ENCODE data around the gene CYP27C1. TPM values are rescaled to one million over a fixed set of nuclear protein-coding genes. Genes with fewer than 3 reads are reported as not detected.
"Not testable (repeated sequence)": the region's sequence is repeated elsewhere in the genome, so short reads cannot be mapped to it uniquely, and the experiment has no call there.

CYP27C1 gene
- polyA plus RNA-seq, 6 donors from 2014 or later: not detected

DNA sequence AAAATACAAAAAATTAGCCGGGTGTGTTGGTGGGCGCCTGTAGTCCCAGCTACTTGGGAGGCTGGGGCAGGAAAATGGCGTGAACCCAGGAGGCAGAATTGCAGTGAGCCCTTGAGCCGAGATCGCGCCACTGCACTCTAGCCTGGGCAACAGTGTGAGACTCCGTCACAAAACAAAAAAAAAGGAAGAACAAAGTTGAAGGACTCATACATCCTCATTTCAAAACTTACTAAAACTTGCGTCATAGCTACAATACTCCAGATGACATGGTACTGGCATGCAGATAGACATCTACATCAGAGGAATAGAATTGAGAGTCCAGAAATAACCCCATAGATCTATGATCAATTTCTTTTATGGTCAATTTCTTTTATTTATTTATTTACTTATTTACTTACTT lies 13.6 kb upstream of the CYP27C1 start:
- H3K9me3 Mint-ChIP-seq: peaks cover 7 to 24% (median 16%) of the 10 kb centered on the region in 7 donors
- H3K36me3 Mint-ChIP-seq: peaks cover 12 to 16% of the 10 kb centered on the region in 2 donors
- no peak overlapping the region for H3K27ac Mint-ChIP-seq
- ATAC-seq (ENCODE audit: low read depth in 2 of 2) (no peak), DNase-seq (no peak)
- H3K4me1 Mint-ChIP-seq: no peaks in the 10 kb centered on the region
- H3K4me3 Mint-ChIP-seq: no peak overlapping the region
- H3K27me3 Mint-ChIP-seq: peaks cover 0 to 12% (median 7%) of the 10 kb centered on the region in 3 donors

DNA sequence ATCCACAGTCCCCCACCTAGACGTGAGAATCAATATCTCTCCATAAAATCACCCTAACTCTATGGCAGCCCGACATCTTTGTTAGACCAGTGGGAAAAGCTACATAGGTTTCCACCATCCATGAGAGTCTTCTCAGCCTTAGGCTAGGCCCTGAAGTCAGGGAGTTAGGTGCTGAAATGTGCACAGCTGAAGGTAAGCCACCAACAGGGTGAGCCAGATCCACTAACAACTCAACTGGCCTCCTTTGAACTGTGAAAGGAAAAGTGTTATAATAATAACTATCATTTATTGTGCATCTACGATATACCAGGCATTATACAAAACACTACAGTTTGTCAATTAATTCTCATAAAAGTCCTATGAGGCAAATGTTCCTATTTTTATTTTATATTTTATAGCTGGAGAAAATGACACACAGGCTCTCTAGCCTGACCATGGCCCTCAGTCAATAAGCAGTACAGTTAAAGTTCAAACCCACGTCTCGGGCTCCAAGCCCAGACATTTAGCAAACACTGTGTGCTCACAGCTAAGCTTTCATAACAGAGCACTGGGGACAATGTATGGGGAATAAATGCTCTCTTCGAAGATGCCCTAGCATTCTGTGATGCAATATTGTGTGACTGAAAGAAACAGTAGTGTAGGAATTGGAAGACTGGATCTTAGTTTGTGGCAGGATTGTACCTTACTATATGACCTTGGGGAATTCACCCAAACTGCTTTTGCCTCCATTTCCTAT lies 11.2 kb upstream of the CYP27C1 start:
- peak overlapping the region in 2 of 6 donors; percentile 66 to 76 for H3K27ac Mint-ChIP-seq
- no peak overlapping the region for H3K4me3 Mint-ChIP-seq
- peaks cover 10 to 24% (median 18%) of the 10 kb centered on the region in 3 donors for H3K27me3 Mint-ChIP-seq
- H3K36me3 Mint-ChIP-seq: peaks cover 7 to 12% of the 10 kb centered on the region in 2 donors
- H3K9me3 Mint-ChIP-seq: peaks cover 3 to 23% (median 19%) of the 10 kb centered on the region in 7 donors
- DNase-seq (no peak), ATAC-seq (ENCODE audit: low read depth in 2 of 2) (no peak)
- H3K4me1 Mint-ChIP-seq: no peaks in the 10 kb centered on the region

DNA sequence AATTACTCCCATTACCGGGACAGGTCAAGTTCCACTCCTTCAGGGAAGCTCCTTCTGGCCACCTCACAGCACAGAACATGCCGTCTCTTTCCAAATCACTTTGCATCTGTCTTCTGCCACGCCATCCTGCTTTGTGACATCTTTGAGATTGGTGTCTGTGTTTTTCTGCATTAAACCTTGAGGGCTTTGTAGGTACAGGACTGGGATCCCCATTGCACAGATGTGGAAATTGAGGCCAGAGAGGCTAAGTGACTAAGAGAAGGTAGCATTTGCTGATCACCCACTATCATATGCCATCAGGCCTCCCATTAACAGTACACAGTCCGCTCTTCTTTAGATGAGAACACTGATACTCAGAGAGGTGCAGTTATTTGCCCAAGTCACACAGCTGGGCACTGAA lies 9.5 kb upstream of the CYP27C1 start:
- no peak overlapping the region for H3K4me3 Mint-ChIP-seq
- ATAC-seq (ENCODE audit: low read depth in 2 of 2) (no peak), DNase-seq (no peak)
- H3K36me3 Mint-ChIP-seq: peaks cover 12 to 14% of the 10 kb centered on the region in 2 donors
- no peaks in the 10 kb centered on the region for H3K4me1 Mint-ChIP-seq
- H3K27me3 Mint-ChIP-seq: peaks cover 27 to 41% (median 28%) of the 10 kb centered on the region in 3 donors
- H3K9me3 Mint-ChIP-seq: peaks cover 2 to 23% (median 18%) of the 10 kb centered on the region in 7 donors
- H3K27ac Mint-ChIP-seq: no peak overlapping the region

DNA sequence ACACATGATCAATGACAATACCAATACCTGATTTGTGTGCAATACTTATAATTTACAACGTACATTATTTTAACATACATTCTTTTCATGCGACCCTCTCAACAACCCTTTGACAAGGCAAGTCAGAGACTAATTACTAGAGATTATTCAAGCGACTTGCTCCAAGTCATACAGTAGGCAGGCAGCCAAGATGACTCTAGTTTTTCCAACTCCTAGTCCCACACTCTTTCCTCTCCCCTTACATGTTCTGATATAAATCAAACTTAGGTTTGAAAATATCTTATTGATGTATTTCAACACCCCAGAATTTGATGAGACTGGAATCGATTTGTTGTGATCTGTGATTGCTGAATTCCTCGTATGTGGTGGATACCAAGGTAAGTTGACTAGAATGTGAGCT lies 8.0 kb upstream of the CYP27C1 start:
- Mint-ChIP-seq H3K27me3 (peaks cover 39 to 54% (median 39%) of the 10 kb centered on the region in 3 donors), H3K27ac (no peak overlapping the region), H3K4me3 (no peak overlapping the region), H3K9me3 (peaks cover 2 to 23% (median 18%) of the 10 kb centered on the region in 7 donors), H3K4me1 (no peaks in the 10 kb centered on the region), H3K36me3 (peaks cover 8 to 14% of the 10 kb centered on the region in 2 donors)
- ATAC-seq (ENCODE audit: low read depth in 2 of 2) (no peak), DNase-seq (no peak)

DNA sequence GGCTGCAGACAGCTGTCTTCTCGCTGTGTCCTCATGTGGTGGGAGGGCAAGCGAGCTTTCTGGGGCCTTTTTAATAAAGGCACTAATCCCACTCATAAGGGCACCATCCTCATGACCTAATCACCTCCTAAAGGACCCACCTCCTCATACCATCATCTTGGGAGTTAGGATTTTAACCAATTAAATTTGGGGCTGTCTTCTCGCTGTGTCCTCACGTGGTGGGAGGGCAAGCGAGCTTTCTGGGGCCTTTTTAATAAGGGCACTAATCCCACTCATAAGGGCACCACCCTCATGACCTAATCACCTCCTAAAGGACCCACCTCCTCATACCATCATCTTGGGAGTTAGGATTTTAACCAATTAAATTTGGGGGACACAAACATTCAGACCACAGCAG lies 7.2 kb upstream of the CYP27C1 start:
- ATAC-seq (ENCODE audit: low read depth in 2 of 2); H3K4me1 Mint-ChIP-seq; DNase-seq; H3K27ac Mint-ChIP-seq; H3K4me3 Mint-ChIP-seq: not testable (repeated sequence)
- H3K27me3 Mint-ChIP-seq: peaks cover 42 to 58% (median 42%) of the 10 kb centered on the region in 3 donors
- H3K9me3 Mint-ChIP-seq: peaks cover 2 to 23% (median 18%) of the 10 kb centered on the region in 7 donors
- peaks cover 8 to 14% of the 10 kb centered on the region in 2 donors for H3K36me3 Mint-ChIP-seq

DNA sequence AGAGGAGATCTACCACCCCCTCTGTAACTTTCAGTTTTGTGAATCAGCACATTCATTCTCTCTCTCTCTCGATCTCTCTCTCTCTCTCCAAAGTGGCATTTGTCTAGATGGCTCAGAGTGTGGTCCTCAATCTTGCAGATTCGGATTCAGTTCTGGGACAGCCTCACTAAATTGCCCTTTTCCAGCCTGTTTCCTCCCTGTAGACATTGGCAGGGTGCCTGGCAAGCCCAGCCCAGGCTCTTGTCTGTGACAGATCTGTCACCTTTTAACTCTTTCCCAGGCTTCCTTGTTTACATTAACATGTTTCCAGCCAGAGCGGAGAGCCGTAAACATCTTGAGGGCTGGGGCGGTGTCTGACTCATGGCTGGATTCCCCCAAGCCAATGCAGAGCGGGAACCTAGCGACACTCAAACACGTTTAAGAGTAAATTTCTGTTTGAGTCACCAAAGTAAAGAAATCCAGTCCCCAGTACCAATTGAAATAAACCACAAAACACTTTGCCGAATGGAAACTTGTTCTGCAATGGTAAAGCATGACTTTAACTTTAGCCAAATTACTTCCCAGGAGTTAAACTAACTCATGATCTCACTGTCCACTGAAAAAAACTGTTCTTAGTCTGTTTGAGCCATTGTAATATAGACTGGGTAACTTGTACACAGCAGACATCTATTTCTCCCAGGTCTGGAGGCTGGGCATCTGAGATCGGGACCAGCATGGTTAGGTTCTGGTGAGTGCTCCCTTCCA lies 6.6 kb upstream of the CYP27C1 start:
- H3K36me3 Mint-ChIP-seq: peaks cover 8 to 14% of the 10 kb centered on the region in 2 donors
- ATAC-seq (ENCODE audit: low read depth in 2 of 2) (no peak), DNase-seq (no peak)
- peaks cover 42 to 58% (median 42%) of the 10 kb centered on the region in 3 donors for H3K27me3 Mint-ChIP-seq
- peak overlapping the region in 1 of 8 donors; percentile 35 for H3K4me3 Mint-ChIP-seq
- H3K4me1 Mint-ChIP-seq: no peaks in the 10 kb centered on the region
- H3K9me3 Mint-ChIP-seq: peaks cover 2 to 23% (median 18%) of the 10 kb centered on the region in 7 donors
- no peak overlapping the region for H3K27ac Mint-ChIP-seq

DNA sequence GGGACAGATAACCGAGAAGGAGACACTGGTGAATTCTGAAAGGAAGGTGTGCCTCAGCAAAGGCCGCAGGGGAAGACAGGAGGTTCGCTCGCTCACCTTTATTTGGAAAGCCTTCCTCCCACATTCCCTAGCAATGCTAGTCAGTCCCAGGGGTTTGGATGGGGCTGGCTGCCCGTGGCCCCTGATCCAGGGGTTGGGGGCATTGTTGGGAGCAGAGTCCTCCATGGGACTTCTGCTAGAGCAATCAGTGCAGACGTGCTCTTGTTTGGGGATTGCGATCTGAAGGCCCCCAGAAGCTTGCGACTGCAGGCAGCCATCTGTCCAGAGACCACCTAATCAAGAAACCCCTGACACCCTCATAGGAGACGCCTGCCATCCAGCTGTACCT lies 6.0 kb upstream of the CYP27C1 start:
- no peaks in the 10 kb centered on the region for H3K4me1 Mint-ChIP-seq
- peaks cover 42 to 58% (median 42%) of the 10 kb centered on the region in 3 donors for H3K27me3 Mint-ChIP-seq
- no peak for ATAC-seq (ENCODE audit: low read depth in 2 of 2)
- no peak overlapping the region for H3K27ac Mint-ChIP-seq
- H3K9me3 Mint-ChIP-seq: peaks cover 2 to 23% (median 18%) of the 10 kb centered on the region in 7 donors
- no peak for DNase-seq
- H3K4me3 Mint-ChIP-seq: peak overlapping the region in 1 of 8 donors; percentile 35
- peaks cover 8 to 14% of the 10 kb centered on the region in 2 donors for H3K36me3 Mint-ChIP-seq

DNA sequence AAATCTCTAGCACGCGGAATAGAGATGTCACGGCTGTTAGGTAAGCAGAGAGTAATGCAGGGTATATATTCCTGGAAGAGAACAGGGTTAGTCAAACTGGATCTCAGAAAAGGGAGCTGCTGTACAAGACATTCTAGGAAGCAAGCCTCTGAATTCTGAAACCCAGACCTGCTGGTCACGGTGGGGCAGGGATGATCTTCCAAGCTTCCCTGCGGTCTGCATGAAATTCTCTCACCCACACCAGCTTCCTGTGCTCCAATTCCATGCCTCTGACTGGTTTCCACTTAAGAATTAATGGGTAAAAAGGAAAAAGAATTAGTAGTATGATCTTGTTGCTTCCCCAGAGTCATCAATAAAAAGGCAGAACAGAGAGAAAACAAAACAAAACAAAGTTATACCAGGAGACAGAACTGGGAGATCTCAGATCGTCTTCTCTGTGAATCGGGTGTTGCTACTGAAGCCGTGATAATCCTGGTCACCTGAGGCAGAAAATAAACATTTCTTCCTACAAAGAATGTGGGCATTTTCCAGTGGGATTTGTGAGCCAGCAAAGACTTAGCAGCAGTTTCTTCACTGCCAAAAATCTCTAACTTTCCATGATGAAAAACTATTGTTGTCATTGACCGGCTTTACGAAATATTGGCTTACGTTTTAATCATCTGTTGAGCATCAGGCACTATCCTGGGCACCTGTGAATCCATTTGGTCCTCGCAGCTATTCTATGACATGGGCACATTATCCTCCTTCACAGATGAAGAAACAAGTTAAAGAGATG lies 5.3 kb upstream of the CYP27C1 start:
- no peak overlapping the region for H3K27ac Mint-ChIP-seq
- no peak for ATAC-seq (ENCODE audit: low read depth in 2 of 2)
- peaks cover 6 to 7% (median 6%) of the 10 kb centered on the region in 3 donors for H3K4me1 Mint-ChIP-seq
- no peak for DNase-seq
- no peak overlapping the region for H3K4me3 Mint-ChIP-seq
- peaks cover 48 to 65% (median 49%) of the 10 kb centered on the region in 3 donors for H3K27me3 Mint-ChIP-seq
- H3K9me3 Mint-ChIP-seq: peaks cover 2 to 23% (median 18%) of the 10 kb centered on the region in 7 donors
- H3K36me3 Mint-ChIP-seq: peaks cover 8 to 20% of the 10 kb centered on the region in 2 donors

DNA sequence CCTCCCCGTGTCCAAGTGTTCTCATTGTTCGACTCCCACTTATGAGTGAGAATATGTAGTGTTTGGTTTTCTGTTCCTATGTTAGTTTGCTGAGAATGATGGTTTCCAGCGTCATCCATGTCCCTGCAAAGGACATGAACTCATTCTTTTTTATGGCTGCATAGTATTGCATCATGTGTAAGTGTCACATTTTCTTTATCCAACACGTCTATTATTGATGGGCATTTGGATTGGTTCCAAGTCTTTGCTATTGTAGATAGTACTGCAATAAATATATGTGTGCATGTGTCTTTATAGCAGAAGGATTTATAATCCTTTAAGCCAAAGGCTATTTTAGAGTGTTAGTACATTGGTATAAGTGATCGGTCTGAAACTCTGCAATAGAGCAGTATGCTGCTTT lies 4.0 kb upstream of the CYP27C1 start:
- not testable (repeated sequence) for DNase-seq; H3K4me3 Mint-ChIP-seq; ATAC-seq (ENCODE audit: low read depth in 2 of 2); H3K27ac Mint-ChIP-seq
- Mint-ChIP-seq H3K27me3 (peaks cover 46 to 59% (median 57%) of the 10 kb centered on the region in 3 donors), H3K36me3 (peaks cover 8 to 24% of the 10 kb centered on the region in 2 donors), H3K9me3 (peaks cover 2 to 23% (median 18%) of the 10 kb centered on the region in 7 donors), H3K4me1 (peaks cover 9 to 13% (median 10%) of the 10 kb centered on the region in 3 donors)

DNA sequence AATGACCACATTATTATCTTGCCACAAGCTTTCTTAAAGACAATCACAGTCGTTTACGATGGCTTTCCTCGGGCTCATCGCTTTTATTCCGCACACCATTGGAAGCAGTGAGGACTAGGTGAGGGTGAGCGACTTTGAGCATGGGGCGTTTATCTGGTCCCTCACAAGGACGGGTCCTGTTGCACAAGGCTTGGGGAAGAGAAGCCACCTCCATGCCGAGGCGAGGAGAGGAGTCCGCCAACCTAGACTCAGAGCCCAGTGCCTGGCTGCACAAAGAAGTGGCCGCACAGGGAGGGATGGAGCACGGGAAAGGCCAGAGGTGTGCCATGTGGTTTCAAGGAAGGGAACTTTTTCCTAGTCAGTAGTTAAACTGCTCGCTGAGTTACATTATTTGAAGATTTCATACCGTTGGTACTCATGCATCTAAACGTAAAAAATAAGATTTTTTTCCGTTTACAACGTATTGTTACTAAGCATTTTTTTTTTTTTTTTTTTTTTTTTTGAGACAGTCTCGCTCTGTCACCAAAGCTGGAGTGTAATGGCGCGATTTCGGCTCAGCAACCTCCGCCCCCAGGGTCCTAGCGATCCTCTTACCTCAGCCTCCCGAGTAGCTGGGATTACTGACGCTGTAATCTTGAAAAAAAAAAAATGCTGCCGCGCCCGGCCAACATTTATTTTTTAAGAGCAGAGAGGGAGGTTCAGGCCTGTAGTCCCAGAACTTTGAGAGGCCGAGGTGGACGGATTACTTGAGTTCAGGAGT lies 849 bp upstream of the CYP27C1 start:
- peaks cover 5 to 21% of the 10 kb centered on the region in 2 donors for H3K36me3 Mint-ChIP-seq
- ATAC-seq (ENCODE audit: low read depth in 2 of 2) (no peak), DNase-seq (no peak)
- H3K4me1 Mint-ChIP-seq: peaks cover 18 to 26% (median 22%) of the 10 kb centered on the region in 3 donors
- H3K4me3 Mint-ChIP-seq: peak overlapping the region in 7 of 8 donors; percentile 81 to 92 (median 89)
- H3K27me3 Mint-ChIP-seq: peaks cover 62 to 76% (median 74%) of the 10 kb centered on the region in 3 donors
- H3K27ac Mint-ChIP-seq: peak overlapping the region in 1 of 6 donors; percentile 18
- peaks cover 5 to 19% (median 10%) of the 10 kb centered on the region in 7 donors for H3K9me3 Mint-ChIP-seq

DNA sequence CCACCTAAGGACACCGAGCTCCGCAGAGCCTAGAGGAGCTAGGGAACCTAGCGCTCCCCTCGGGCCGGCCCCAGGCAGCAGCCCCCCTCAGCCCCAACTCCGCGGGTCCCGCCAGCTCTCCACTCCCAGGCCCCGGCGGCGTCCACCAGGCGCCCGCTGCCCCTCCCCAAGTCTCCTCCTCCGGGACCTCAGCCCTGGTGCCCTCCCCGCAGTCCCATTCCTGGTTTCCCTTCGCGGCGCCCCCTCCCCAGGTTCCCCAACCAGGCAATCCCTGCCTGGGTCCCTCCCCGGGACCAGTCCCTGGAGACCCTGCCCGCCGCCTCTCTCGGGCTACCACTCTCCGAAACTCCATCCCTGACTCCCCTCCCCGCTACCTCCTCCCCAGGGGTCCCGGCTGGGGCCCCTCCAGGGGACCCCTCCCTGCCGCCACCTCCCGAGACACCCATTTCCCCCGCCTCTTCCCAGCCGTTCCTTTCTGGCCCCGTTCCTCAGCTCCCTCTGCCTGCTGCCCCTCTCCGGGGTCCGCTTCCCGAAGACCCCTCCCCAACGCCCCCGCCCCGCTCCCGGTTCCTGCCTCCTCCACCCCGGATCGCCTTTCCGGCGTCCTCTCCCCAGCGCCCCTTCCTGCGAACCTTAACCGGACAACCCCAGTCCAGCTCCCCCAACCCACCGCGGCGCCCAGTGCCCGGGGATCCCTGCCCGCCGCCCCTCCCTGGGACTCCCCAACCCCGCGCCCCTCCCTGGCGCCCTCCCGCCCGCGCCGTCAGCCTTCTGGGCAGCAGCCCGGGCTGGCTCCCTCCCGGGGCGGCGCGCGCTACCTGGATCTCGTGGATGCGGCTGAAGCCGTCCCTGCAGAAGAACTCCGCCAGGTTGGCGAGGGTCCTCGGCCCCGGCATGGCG lies 678 bp downstream of the CYP27C1 start:
- ATAC-seq (ENCODE audit: low read depth in 2 of 2): peak; percentile 41 to 51
- Mint-ChIP-seq H3K4me3 (peak overlapping the region in 6 of 8 donors; percentile 49 to 92 (median 76)), H3K27me3 (peaks cover 57 to 66% (median 65%) of the 10 kb centered on the region in 3 donors), H3K4me1 (peaks cover 18 to 26% (median 22%) of the 10 kb centered on the region in 3 donors), H3K27ac (peak overlapping the region in 1 of 6 donors; percentile 91), H3K9me3 (peaks cover 5 to 22% (median 10%) of the 10 kb centered on the region in 7 donors), H3K36me3 (peaks cover 0 to 22% of the 10 kb centered on the region in 2 donors)
- no peak for DNase-seq

Measured in naive B cell (primary cell).